Measurements from ENCODE around the gene TRPC4.

The TRPC4 gene

DNA sequence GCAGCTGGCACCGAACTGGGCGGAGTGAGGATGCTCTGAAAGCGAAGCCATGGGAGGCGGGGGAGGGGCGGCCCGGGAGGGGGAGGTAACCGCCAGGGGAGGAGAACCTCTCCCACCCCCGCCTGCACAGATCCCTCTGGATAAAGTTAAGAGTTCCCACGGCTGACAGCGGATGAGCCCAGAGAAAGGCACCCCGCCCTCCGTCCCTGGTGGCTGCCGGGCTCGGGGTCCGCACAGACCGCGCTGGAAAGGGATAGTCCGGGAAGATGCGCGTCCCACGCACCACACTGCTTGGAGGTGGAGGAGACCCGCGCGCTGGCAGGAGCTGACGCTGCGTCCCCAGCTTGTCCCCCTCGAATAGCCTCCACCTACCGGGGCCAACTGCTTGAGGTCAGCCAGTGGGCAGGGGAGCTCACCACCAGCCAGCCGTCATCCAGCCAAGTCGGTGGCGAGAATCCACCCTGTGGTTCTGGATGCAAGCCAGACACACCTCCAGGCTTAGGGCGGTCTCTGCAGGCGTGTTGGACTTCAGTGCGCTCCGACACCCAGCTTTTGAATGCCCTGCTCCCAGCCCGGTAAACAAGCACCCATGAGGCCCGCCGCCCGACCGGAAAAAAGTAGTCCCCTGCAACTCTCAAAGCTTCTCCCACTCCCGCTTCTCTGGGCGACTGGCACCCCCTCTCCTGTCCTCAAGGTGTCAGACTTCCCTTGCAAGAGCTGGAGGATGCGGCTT lies at the start of gene TRPC4:
TSS of gene TRPC4 (minus strand) at position 17 of the 733 bp plus-strand sequence. CDS start 86,439 bp downstream, outside the sequence.
- Histone ChIP-seq H3K4me3 (ENCODE audit: low read depth in 1 of 5, low read length in 5 of 5) (peak within 1 kb of the TSS; percentile 38 to 66 (median 59)), H3K9me3 (ENCODE audit: control insufficient read depth in 5 of 5, low read length in 5 of 5) (no peaks in the 10 kb centered on the region), H3K9ac (ENCODE audit: low read length in 5 of 5) (no peak within 1 kb of the TSS), H3K27ac (ENCODE audit: low read depth, low read length) (peak within 1 kb of the TSS; percentile 20), H3K4me1 (ENCODE audit: control insufficient read depth in 5 of 5, insufficient read depth in 5 of 5, low read length in 5 of 5) (peaks cover 0 to 19% (median 17%) of the 10 kb centered on the region in 5 donors), H3K27me3 (ENCODE audit: control insufficient read depth in 5 of 5, insufficient read depth in 4 of 5, low read length in 5 of 5) (peaks cover 15 to 21% (median 17%) of the 10 kb centered on the region in 5 donors), H3K36me3 (ENCODE audit: control insufficient read depth in 5 of 5, insufficient read depth in 5 of 5, low read length in 5 of 5) (no peaks in the 10 kb centered on the region)

DNA sequence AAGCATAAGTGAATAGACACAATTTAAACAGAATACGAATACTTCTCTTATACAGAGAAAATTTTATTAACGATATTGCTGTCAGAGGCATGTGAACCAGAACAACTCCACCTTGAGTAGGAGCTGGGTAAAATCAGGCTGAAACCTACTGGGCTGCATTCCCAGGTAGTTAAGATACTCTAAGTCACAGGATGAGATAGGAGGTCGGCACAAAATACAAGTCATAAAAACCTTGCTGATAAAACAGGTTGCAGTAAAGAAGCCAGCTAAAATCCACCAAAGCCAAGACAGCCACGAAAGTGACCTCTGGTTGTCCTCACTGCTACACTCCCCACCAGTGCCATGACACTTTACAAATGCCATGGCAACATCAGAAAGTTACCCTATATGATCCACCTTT lies 49.2 kb upstream of the TRPC4 start:
- Histone ChIP-seq H3K36me3 (ENCODE audit: control insufficient read depth in 5 of 5, insufficient read depth in 5 of 5, low read length in 5 of 5) (no peaks in the 10 kb centered on the region), H3K27ac (ENCODE audit: low read depth, low read length) (no peak overlapping the region), H3K4me1 (ENCODE audit: control insufficient read depth in 5 of 5, insufficient read depth in 5 of 5, low read length in 5 of 5) (peaks cover 0 to 5% (median 0%) of the 10 kb centered on the region in 5 donors), H3K4me3 (ENCODE audit: low read depth in 1 of 5, low read length in 5 of 5) (peak overlapping the region in 2 of 5 donors; percentile 9 to 33), H3K27me3 (ENCODE audit: control insufficient read depth in 5 of 5, insufficient read depth in 4 of 5, low read length in 5 of 5) (no peaks in the 10 kb centered on the region), H3K9me3 (ENCODE audit: control insufficient read depth in 5 of 5, low read length in 5 of 5) (peaks cover 0 to 7% (median 3%) of the 10 kb centered on the region in 5 donors), H3K9ac (ENCODE audit: low read length in 5 of 5) (no peak overlapping the region)

- H3K9ac ChIP-seq (ENCODE audit: low read length in 5 of 5) = no peak overlapping the region
- H3K9me3 ChIP-seq (ENCODE audit: control insufficient read depth in 5 of 5, low read length in 5 of 5) = peaks cover 0 to 7% (median 3%) of the 10 kb centered on the region in 5 donors
- no peak overlapping the region for H3K27ac ChIP-seq (ENCODE audit: low read depth, low read length)
- no peaks in the 10 kb centered on the region for H3K27me3 ChIP-seq (ENCODE audit: control insufficient read depth in 5 of 5, insufficient read depth in 4 of 5, low read length in 5 of 5)
- H3K4me3 ChIP-seq (ENCODE audit: low read depth in 1 of 5, low read length in 5 of 5) = peak overlapping the region in 1 of 5 donors; percentile 33
- H3K36me3 ChIP-seq (ENCODE audit: control insufficient read depth in 5 of 5, insufficient read depth in 5 of 5, low read length in 5 of 5) = no peaks in the 10 kb centered on the region
- H3K4me1 ChIP-seq (ENCODE audit: control insufficient read depth in 5 of 5, insufficient read depth in 5 of 5, low read length in 5 of 5) = peaks cover 0 to 5% (median 0%) of the 10 kb centered on the region in 5 donors
Measured at GRCh38 chr13:37918116-37918714, 48.6 kb upstream of the TRPC4 start.

GRCh38 chr13:37914781-37915391 lies 45.3 kb upstream of the TRPC4 start:
- Histone ChIP-seq H3K4me1 (ENCODE audit: control insufficient read depth in 5 of 5, insufficient read depth in 5 of 5, low read length in 5 of 5) (peaks cover 0 to 4% (median 0%) of the 10 kb centered on the region in 5 donors), H3K9me3 (ENCODE audit: control insufficient read depth in 5 of 5, low read length in 5 of 5) (peaks cover 0 to 7% (median 3%) of the 10 kb centered on the region in 5 donors), H3K36me3 (ENCODE audit: control insufficient read depth in 5 of 5, insufficient read depth in 5 of 5, low read length in 5 of 5) (no peaks in the 10 kb centered on the region), H3K4me3 (ENCODE audit: low read depth in 1 of 5, low read length in 5 of 5) (no peak overlapping the region), H3K27ac (ENCODE audit: low read depth, low read length) (no peak overlapping the region), H3K9ac (ENCODE audit: low read length in 5 of 5) (no peak overlapping the region), H3K27me3 (ENCODE audit: control insufficient read depth in 5 of 5, insufficient read depth in 4 of 5, low read length in 5 of 5) (no peaks in the 10 kb centered on the region)

DNA sequence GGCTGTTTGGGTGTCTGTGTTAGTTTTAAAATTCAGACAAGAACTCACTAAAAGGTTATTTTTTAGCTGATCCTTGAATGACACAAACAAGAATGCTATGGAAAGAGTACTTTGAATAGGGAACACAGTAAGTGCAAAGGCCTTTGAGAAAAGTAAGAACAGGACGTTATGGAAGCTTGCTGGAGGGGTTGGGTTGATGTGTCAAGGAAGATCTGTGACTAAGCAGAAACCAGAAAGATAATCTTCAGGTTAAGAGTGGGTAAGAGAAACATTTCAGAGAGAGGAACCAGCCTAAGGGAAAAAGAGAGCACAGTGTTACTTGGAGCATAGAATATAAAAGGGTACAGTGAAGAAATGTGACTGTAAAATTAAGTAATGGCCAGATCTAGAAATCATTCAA lies 41.2 kb upstream of the TRPC4 start:
- Histone ChIP-seq H3K9ac (ENCODE audit: low read length in 5 of 5) (no peak overlapping the region), H3K27me3 (ENCODE audit: control insufficient read depth in 5 of 5, insufficient read depth in 4 of 5, low read length in 5 of 5) (no peaks in the 10 kb centered on the region), H3K27ac (ENCODE audit: low read depth, low read length) (no peak overlapping the region), H3K36me3 (ENCODE audit: control insufficient read depth in 5 of 5, insufficient read depth in 5 of 5, low read length in 5 of 5) (no peaks in the 10 kb centered on the region), H3K4me3 (ENCODE audit: low read depth in 1 of 5, low read length in 5 of 5) (no peak overlapping the region), H3K9me3 (ENCODE audit: control insufficient read depth in 5 of 5, low read length in 5 of 5) (peaks cover 0 to 5% (median 3%) of the 10 kb centered on the region in 5 donors), H3K4me1 (ENCODE audit: control insufficient read depth in 5 of 5, insufficient read depth in 5 of 5, low read length in 5 of 5) (no peaks in the 10 kb centered on the region)

DNA sequence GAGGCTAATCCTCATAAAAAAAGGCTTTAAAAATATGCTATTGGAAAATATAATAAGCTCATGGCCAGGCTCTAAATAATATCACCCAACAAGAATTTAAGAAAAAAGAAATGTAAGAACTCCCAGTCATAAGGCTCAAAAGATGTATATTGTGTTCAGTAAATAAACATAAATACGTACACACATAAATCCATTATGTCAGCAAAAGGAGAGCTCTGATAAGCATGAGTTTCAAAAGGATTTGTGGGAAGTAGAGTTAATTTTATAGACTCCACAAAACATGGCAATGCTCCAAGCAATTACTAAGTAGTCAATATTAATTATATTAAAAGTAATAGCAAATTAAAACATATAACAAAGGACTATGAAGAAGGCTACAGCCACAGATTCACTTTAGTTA lies 37.3 kb upstream of the TRPC4 start:
- Histone ChIP-seq H3K36me3 (ENCODE audit: control insufficient read depth in 5 of 5, insufficient read depth in 5 of 5, low read length in 5 of 5) (no peaks in the 10 kb centered on the region), H3K4me3 (ENCODE audit: low read depth in 1 of 5, low read length in 5 of 5) (no peak overlapping the region), H3K9me3 (ENCODE audit: control insufficient read depth in 5 of 5, low read length in 5 of 5) (no peaks in the 10 kb centered on the region), H3K27me3 (ENCODE audit: control insufficient read depth in 5 of 5, insufficient read depth in 4 of 5, low read length in 5 of 5) (no peaks in the 10 kb centered on the region), H3K4me1 (ENCODE audit: control insufficient read depth in 5 of 5, insufficient read depth in 5 of 5, low read length in 5 of 5) (no peaks in the 10 kb centered on the region), H3K9ac (ENCODE audit: low read length in 5 of 5) (no peak overlapping the region), H3K27ac (ENCODE audit: low read depth, low read length) (no peak overlapping the region)

DNA sequence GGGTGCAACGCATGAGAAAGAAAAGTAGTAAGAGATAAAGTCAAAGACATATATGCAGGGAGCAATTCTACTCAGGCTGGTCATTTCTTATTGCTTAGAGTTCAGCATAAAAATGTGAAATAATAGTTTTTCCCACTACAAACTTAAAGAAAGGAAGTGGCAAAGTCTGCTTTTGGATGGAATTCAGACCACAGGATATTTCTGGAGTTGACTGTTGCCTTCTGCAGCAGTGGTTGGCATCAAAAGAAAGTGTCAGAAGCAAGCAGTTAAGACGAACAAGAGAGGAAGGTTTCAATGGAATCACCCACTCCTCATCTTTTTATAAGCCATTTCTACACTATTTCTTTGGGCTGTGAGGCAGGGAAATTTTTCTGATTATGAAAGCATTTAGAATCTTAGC lies 36.2 kb upstream of the TRPC4 start:
- no peaks in the 10 kb centered on the region for H3K9me3 ChIP-seq (ENCODE audit: control insufficient read depth in 5 of 5, low read length in 5 of 5)
- H3K4me1 ChIP-seq (ENCODE audit: control insufficient read depth in 5 of 5, insufficient read depth in 5 of 5, low read length in 5 of 5) = no peaks in the 10 kb centered on the region
- H3K27me3 ChIP-seq (ENCODE audit: control insufficient read depth in 5 of 5, insufficient read depth in 4 of 5, low read length in 5 of 5) = no peaks in the 10 kb centered on the region
- no peaks in the 10 kb centered on the region for H3K36me3 ChIP-seq (ENCODE audit: control insufficient read depth in 5 of 5, insufficient read depth in 5 of 5, low read length in 5 of 5)
- no peak overlapping the region for H3K27ac ChIP-seq (ENCODE audit: low read depth, low read length)
- H3K9ac ChIP-seq (ENCODE audit: low read length in 5 of 5) = no peak overlapping the region
- H3K4me3 ChIP-seq (ENCODE audit: low read depth in 1 of 5, low read length in 5 of 5) = no peak overlapping the region

- Histone ChIP-seq H3K4me3 (ENCODE audit: low read depth in 1 of 5, low read length in 5 of 5) (no peak overlapping the region), H3K27me3 (ENCODE audit: control insufficient read depth in 5 of 5, insufficient read depth in 4 of 5, low read length in 5 of 5) (no peaks in the 10 kb centered on the region), H3K4me1 (ENCODE audit: control insufficient read depth in 5 of 5, insufficient read depth in 5 of 5, low read length in 5 of 5) (no peaks in the 10 kb centered on the region), H3K27ac (ENCODE audit: low read depth, low read length) (no peak overlapping the region), H3K9ac (ENCODE audit: low read length in 5 of 5) (no peak overlapping the region), H3K9me3 (ENCODE audit: control insufficient read depth in 5 of 5, low read length in 5 of 5) (no peaks in the 10 kb centered on the region), H3K36me3 (ENCODE audit: control insufficient read depth in 5 of 5, insufficient read depth in 5 of 5, low read length in 5 of 5) (no peaks in the 10 kb centered on the region)
Measured at GRCh38 chr13:37899753-37900152, 30.2 kb upstream of the TRPC4 start.

DNA sequence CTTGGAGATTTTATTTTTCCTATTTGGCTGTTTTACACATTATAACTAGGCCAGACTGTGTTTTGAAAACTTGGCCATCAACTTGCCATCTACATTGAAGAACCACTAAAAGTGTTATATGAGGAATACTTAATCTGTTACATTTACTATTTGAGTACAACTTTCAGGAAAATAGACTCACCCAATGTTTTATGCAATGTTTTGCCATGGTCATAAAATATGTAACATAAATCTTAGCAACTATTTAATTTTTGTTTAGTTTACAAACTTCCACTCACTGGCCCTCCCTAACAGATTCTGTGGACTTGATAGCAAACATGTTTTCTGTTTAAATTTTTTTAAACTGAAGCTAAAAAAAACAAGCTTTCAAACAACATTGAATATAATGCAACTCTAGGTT lies 23.7 kb upstream of the TRPC4 start:
- Histone ChIP-seq H3K4me1 (ENCODE audit: control insufficient read depth in 5 of 5, insufficient read depth in 5 of 5, low read length in 5 of 5) (no peaks in the 10 kb centered on the region), H3K36me3 (ENCODE audit: control insufficient read depth in 5 of 5, insufficient read depth in 5 of 5, low read length in 5 of 5) (no peaks in the 10 kb centered on the region), H3K9ac (ENCODE audit: low read length in 5 of 5) (no peak overlapping the region), H3K27me3 (ENCODE audit: control insufficient read depth in 5 of 5, insufficient read depth in 4 of 5, low read length in 5 of 5) (peaks cover 0 to 4% (median 0%) of the 10 kb centered on the region in 5 donors), H3K27ac (ENCODE audit: low read depth, low read length) (no peak overlapping the region), H3K9me3 (ENCODE audit: control insufficient read depth in 5 of 5, low read length in 5 of 5) (no peaks in the 10 kb centered on the region), H3K4me3 (ENCODE audit: low read depth in 1 of 5, low read length in 5 of 5) (no peak overlapping the region)

GRCh38 chr13:37889820-37890219 lies 20.2 kb upstream of the TRPC4 start:
- no peak overlapping the region for H3K4me3 ChIP-seq (ENCODE audit: low read depth in 1 of 5, low read length in 5 of 5)
- no peaks in the 10 kb centered on the region for H3K36me3 ChIP-seq (ENCODE audit: control insufficient read depth in 5 of 5, insufficient read depth in 5 of 5, low read length in 5 of 5)
- no peaks in the 10 kb centered on the region for H3K9me3 ChIP-seq (ENCODE audit: control insufficient read depth in 5 of 5, low read length in 5 of 5)
- no peak overlapping the region for H3K9ac ChIP-seq (ENCODE audit: low read length in 5 of 5)
- no peak overlapping the region for H3K27ac ChIP-seq (ENCODE audit: low read depth, low read length)
- H3K4me1 ChIP-seq (ENCODE audit: control insufficient read depth in 5 of 5, insufficient read depth in 5 of 5, low read length in 5 of 5) = no peaks in the 10 kb centered on the region
- H3K27me3 ChIP-seq (ENCODE audit: control insufficient read depth in 5 of 5, insufficient read depth in 4 of 5, low read length in 5 of 5) = peaks cover 0 to 4% (median 0%) of the 10 kb centered on the region in 5 donors
